GM12878 (cell line): Measurements from ENCODE around the gene RAMACL. TPM values are rescaled to one million over a fixed set of nuclear protein-coding genes. Genes with fewer than 3 reads are reported as not detected.

ENCODE experiments used
- ATAC-seq: fragments of 200-7000 bp; cut with Tn5 transposase; 3 replicates; pipeline ENCODE4 v1.9.1; 2020; ENCODE audit warnings: mild to moderate bottlenecking, moderate library complexity
- BruUV-seq: library from RNA; stranded (reverse); fragments of 400-500 nt; replicated peaks from 2 replicates; lab custom pipeline; 2021; lab: Mats Ljungman, UMichigan
- CTCF ChIA-PET: fragments of 300-600 bp; sonication (Branson Sonifier 250); formaldehyde crosslinking; extraction: SDS; loops from one replicate; lab custom pipeline; 2021; ENCODE audit warnings: inconsistent platforms; lab: Yijun Ruan, JAX
- POLR2A ChIA-PET: fragments of 350-600 bp; formaldehyde crosslinking; extraction: SDS; loops from one replicate; lab custom pipeline; 2021; ENCODE audit warnings: inconsistent platforms; lab: Charles Lee
- RAD21 ChIA-PET: fragments of 300-600 bp; sonication (Branson Sonifier 250); formaldehyde crosslinking; loops from one replicate; lab custom pipeline; 2023; ENCODE audit warnings: antibody characterized with exemption; ENCODE audit not compliant: unreplicated experiment; lab: Charles Lee
- SMC1A ChIA-PET: fragments of 300-600 bp; sonication (Branson Sonifier 250); formaldehyde crosslinking; loops from one replicate; lab custom pipeline; 2023; ENCODE audit not compliant: unreplicated experiment, uncharacterized antibody; lab: Charles Lee
- DNase-seq: peaks from one replicate; pipeline ENCODE4 v3.0.0-alpha.2; 2011; ENCODE audit warnings: low read depth, low spot score
- FAIRE-seq: peaks from 3 replicates; lab custom pipeline; 2011; peaks lifted over from hg19 to GRCh38; lab: Jason Lieb, UNC
- H2AFZ ChIP-seq: 2 replicates; pipeline ENCODE4 v1.6.0; 2011; ENCODE audit warnings: low read depth, low read length, control low read depth; ENCODE audit not compliant: control insufficient read depth
- H3K27ac ChIP-seq: 2 replicates; pipeline ENCODE4 v1.5.1; 2011; ENCODE audit warnings: control low read depth; ENCODE audit not compliant: control insufficient read depth, insufficient read depth
- H3K27me3 ChIP-seq, 2 experiments: replicated peaks in 1 of 2; 2 replicates each; pipeline versions ENCODE4 v1.6.0 to v1.6.1; 2011; ENCODE audit warnings: low read length in 1 of 2; ENCODE audit not compliant: control insufficient read depth in 2 of 2, insufficient read depth in 2 of 2
- H3K36me3 ChIP-seq, 2 experiments: 2 replicates each; pipeline ENCODE4 v1.5.1; 2011; ENCODE audit warnings: low read length in 1 of 2; ENCODE audit not compliant: control insufficient read depth in 2 of 2, insufficient read depth in 2 of 2
- H3K4me1 ChIP-seq: 2 replicates; pipeline ENCODE4 v1.6.1; 2011; ENCODE audit warnings: mild to moderate bottlenecking, low read length, moderate library complexity, mixed read lengths; ENCODE audit not compliant: control insufficient read depth, insufficient read depth
- H3K4me2 ChIP-seq: 2 replicates; pipeline ENCODE4 v1.6.0; 2011; ENCODE audit warnings: control low read depth; ENCODE audit not compliant: control insufficient read depth, insufficient read depth
- H3K4me3 ChIP-seq: fragments of 200-600 bp; sonication (generic); 2 replicates; pipeline ENCODE4 v1.5.1; 2016
- H3K79me2 ChIP-seq: 2 replicates; pipeline ENCODE4 v1.6.0; 2011; ENCODE audit warnings: low read length; ENCODE audit not compliant: control insufficient read depth, insufficient read depth
- H3K9ac ChIP-seq: 2 replicates; pipeline ENCODE4 v1.8.0; 2011; ENCODE audit warnings: low read length, control low read depth, mixed read lengths; ENCODE audit not compliant: control insufficient read depth, insufficient read depth
- H3K9me3 ChIP-seq: replicated peaks from 3 replicates; pipeline ENCODE4 v1.5.1; 2011; ENCODE audit warnings: mild to moderate bottlenecking, low read length; ENCODE audit not compliant: control insufficient read depth, insufficient read depth
- H4K20me1 ChIP-seq: 2 replicates; pipeline ENCODE4 v1.6.0; 2011; ENCODE audit not compliant: control insufficient read depth, insufficient read depth
- CBX3 ChIP-seq: fragments of 200-600 bp; sonication (generic); IDR thresholded peaks from 2 replicates; pipeline ENCODE4 v1.6.1; 2016; ENCODE audit warnings: low read depth, borderline replicate concordance
- PBX3 ChIP-seq: IDR thresholded peaks from 2 replicates; pipeline ENCODE4 v1.6.1; 2011; ENCODE audit warnings: mild to moderate bottlenecking, low read depth, low read length, moderate library complexity; ENCODE audit not compliant: insufficient replicate concordance
- ZBTB40 ChIP-seq: fragments of 450-650 bp; IDR thresholded peaks from 2 replicates; pipeline ENCODE4 v1.6.1; 2016; ENCODE audit warnings: mild to moderate bottlenecking, moderate library complexity, borderline replicate concordance
- WGBS: methylation state at CpG from one replicate; pipeline ENCODE4 v1.1.6; 2016; ENCODE audit warnings: low lambda C conversion rate; ENCODE audit not compliant: insufficient replicate concordance, insufficient coverage; ENCODE audit errors: missing lambda C conversion rate; 5-methylcytosine and 5-hydroxymethylcytosine counted together
- in situ Hi-C: fragments of 300-500 bp; cut with MboI; formaldehyde crosslinking; loops from 9 replicates; pipeline ENCODE4 v1.14.3; 2018; ENCODE audit warnings: mixed read lengths
- intact Hi-C: fragments of 100-400 bp; cut with micrococcal nuclease; formaldehyde crosslinking; loops from one replicate; pipeline ENCODE4 v1.14.2; 2022; ENCODE audit not compliant: unreplicated experiment
- polyA plus RNA-seq, 11 experiments: library from polyadenylated mRNA; depleted of rRNA in 4 of 11; unstranded in 6 of 11; stranded (reverse) in 5 of 11; fragments of >200 nt; fragmentation: Nextera tagmentation in 4 of 11; fragmentation: Illumina TruSeq in 1 of 11; extraction: Ambion mirVana in 4 of 11; extraction: Trizol in 1 of 11; gene quantifications; 1 replicate in 1 of 11; 2 replicates in 10 of 11; pipeline versions ENCODE4 v1.2.1 to v1.2.3, GENCODE V29; 2011 to 2016; ENCODE audit warnings: inconsistent platforms in 2 of 11, missing spikeins in 2 of 11, low read depth in 1 of 11
- total RNA-seq, 4 experiments: library from RNA; depleted of rRNA in 3 of 4; stranded (reverse); fragments of >200 nt in 3 of 4; fragmentation: Illumina TruSeq in 1 of 4; extraction: Trizol in 1 of 4; gene quantifications; 2 replicates each; pipeline versions ENCODE4 v1.2.1 to v1.2.3, GENCODE V29; 2013 to 2021

RAMACL gene
- total and polyA plus RNA-seq, 10 of the 15 experiments (the other 5 are each of a cell fraction or from before 2014, with no cell fraction given): 0.09 to 1.3 (median 0.31) TPM; not detected in 1

GRCh38 chr6:166618866-166619761 is 32.6 kb upstream of the RAMACL start (continued):
- TF ChIP-seq PBX3: no peak
- TF ChIP-seq, all 136 proteins: peak for 0

GRCh38 chr6:166618251-166618650 is 31.8 kb upstream of the RAMACL start:
- no peak overlapping the region for H3K27ac ChIP-seq
- ChIA-PET CTCF (no interaction called here), RAD21 (no interaction called here)
- H3K27me3 ChIP-seq: no peaks in the 10 kb centered on the region; a peak in 1 of 4 replicates
- no peaks in the 10 kb centered on the region for H3K36me3 ChIP-seq
- ATAC-seq (no peak), FAIRE-seq (no peak), DNase-seq (no peak)
- BruUV-seq: no TSS peak
- H3K9ac ChIP-seq: no peak overlapping the region
- no peaks in the 10 kb centered on the region for H3K79me2 ChIP-seq
- TF ChIP-seq CBX3 (no peak), ZBTB40 (no peak)
- TF ChIP-seq, all 136 proteins: peak for 0
- ChIA-PET SMC1A (no interaction called here), POLR2A (no interaction called here)
- in situ Hi-C loops: no loop called here
- no peak overlapping the region for H3K4me3 ChIP-seq
- no peaks in the 10 kb centered on the region for H3K4me1 ChIP-seq
- H2AFZ ChIP-seq: no peak overlapping the region
- no peak overlapping the region for H3K4me2 ChIP-seq
- no peaks in the 10 kb centered on the region for H3K9me3 ChIP-seq
- WGBS: 54% methylated on average over 4 of the region's 4 CpGs
- intact Hi-C loops: no loop called here
- H4K20me1 ChIP-seq: no peaks in the 10 kb centered on the region; the same call in 1 of the 2 replicates
